Mesothelial cell of epicardium (in vitro differentiated cells): ENCODE data around the gene CXXC4. TPM values are rescaled to one million over a fixed set of nuclear protein-coding genes. Genes with fewer than 3 reads are reported as not detected.

Experiments
- DNase-seq, 2 experiments: peaks; one replicate each; pipeline ENCODE4 v3.0.0; 2021; ENCODE audit warnings: low spot score in 2 of 2; ENCODE audit not compliant: unreplicated experiment in 2 of 2
- H3K27ac Mint-ChIP-seq: 2 replicates; pipeline ENCODE4 v1.8.0; 2021; ENCODE audit warnings: mixed read lengths
- H3K27me3 Mint-ChIP-seq: 2 replicates; pipeline ENCODE4 v1.8.0; 2021; ENCODE audit warnings: low read depth, mixed read lengths
- H3K36me3 Mint-ChIP-seq: 2 replicates; pipeline ENCODE4 v1.8.0; 2021; ENCODE audit warnings: mixed read lengths
- H3K4me1 Mint-ChIP-seq: 2 replicates; pipeline ENCODE4 v1.8.0; 2021; ENCODE audit warnings: mixed read lengths
- H3K4me3 Mint-ChIP-seq: 2 replicates; pipeline ENCODE4 v1.8.0; 2021; ENCODE audit warnings: mild to moderate bottlenecking, moderate library complexity, mixed read lengths
- H3K9me3 Mint-ChIP-seq: 2 replicates; pipeline ENCODE4 v1.8.0; 2021; ENCODE audit warnings: mixed read lengths
- total RNA-seq: library from RNA; stranded (reverse); gene quantifications from 3 replicates; pipeline ENCODE4 v1.2.1, GENCODE V29; 2021
- TF ChIP-seq, protein P1 (sequence below): fragments of 200-600 bp; sonication (generic); IDR thresholded peaks from one replicate; pipeline ENCODE4 v1.5.0; 2021; ENCODE audit warnings: antibody characterized with exemption; ENCODE audit not compliant: unreplicated experiment

Gene CXXC4
- total RNA-seq, 1 donor from 2014 or later: 5.0 TPM

DNA sequence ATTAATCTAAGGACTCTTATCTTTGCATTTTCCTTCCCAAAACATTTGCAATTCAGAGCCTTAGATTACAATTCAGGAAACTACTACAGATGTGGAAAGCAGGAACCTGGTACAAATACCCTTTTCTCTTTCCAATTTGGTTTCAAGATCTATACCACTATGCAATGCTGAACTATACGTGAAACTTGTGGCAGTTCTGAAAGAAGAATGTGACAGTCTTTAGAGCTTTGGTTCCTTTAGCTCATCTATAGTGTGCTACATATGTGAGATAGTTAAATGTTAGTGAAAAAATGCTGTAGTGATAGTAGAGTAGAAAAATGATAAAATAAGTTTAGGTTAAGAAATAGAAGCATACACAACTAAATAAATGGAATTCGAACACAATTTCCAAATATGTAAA, 50.0 kb downstream of the CXXC4 start:
- H3K4me3 Mint-ChIP-seq: no peak overlapping the region
- peaks cover 5% of the 10 kb centered on the region for H3K4me1 Mint-ChIP-seq

DNA sequence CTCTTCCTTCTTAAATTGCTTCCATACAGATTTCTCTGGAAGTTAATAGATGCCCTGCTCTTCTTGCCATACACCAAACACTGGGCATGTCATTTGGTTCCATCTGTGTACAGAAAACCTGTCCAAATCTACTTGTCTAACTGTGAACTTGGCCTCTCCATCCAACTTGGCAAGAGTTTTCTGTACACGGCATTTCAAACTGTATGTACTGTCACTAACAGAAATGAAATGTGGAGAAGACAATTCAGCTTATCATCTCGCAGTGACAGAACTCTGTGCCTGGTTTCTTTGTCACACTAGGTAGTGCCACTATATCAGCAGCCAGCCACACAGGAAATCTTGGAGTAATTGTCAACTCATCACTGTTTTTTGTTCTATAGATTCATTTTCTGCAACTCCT, 58.2 kb downstream of the CXXC4 start:
- H3K27ac Mint-ChIP-seq: no peak overlapping the region
- DNase-seq: no peak
- H3K36me3 Mint-ChIP-seq: no peaks in the 10 kb centered on the region
- no peaks in the 10 kb centered on the region for H3K9me3 Mint-ChIP-seq
- no peaks in the 10 kb centered on the region for H3K4me1 Mint-ChIP-seq
- TF ChIP-seq, protein P1, sequence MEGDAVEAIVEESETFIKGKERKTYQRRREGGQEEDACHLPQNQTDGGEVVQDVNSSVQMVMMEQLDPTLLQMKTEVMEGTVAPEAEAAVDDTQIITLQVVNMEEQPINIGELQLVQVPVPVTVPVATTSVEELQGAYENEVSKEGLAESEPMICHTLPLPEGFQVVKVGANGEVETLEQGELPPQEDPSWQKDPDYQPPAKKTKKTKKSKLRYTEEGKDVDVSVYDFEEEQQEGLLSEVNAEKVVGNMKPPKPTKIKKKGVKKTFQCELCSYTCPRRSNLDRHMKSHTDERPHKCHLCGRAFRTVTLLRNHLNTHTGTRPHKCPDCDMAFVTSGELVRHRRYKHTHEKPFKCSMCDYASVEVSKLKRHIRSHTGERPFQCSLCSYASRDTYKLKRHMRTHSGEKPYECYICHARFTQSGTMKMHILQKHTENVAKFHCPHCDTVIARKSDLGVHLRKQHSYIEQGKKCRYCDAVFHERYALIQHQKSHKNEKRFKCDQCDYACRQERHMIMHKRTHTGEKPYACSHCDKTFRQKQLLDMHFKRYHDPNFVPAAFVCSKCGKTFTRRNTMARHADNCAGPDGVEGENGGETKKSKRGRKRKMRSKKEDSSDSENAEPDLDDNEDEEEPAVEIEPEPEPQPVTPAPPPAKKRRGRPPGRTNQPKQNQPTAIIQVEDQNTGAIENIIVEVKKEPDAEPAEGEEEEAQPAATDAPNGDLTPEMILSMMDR: no peak
- H3K4me3 Mint-ChIP-seq: no peak overlapping the region
- no peaks in the 10 kb centered on the region for H3K27me3 Mint-ChIP-seq

More for the DNA sequence above, 50.0 kb downstream of the CXXC4 start:
- H3K27ac Mint-ChIP-seq: no peak overlapping the region
- H3K9me3 Mint-ChIP-seq: no peaks in the 10 kb centered on the region
- H3K36me3 Mint-ChIP-seq: no peaks in the 10 kb centered on the region
- TF ChIP-seq, protein P1: no peak
- no peaks in the 10 kb centered on the region for H3K27me3 Mint-ChIP-seq
- no peak for DNase-seq

DNA sequence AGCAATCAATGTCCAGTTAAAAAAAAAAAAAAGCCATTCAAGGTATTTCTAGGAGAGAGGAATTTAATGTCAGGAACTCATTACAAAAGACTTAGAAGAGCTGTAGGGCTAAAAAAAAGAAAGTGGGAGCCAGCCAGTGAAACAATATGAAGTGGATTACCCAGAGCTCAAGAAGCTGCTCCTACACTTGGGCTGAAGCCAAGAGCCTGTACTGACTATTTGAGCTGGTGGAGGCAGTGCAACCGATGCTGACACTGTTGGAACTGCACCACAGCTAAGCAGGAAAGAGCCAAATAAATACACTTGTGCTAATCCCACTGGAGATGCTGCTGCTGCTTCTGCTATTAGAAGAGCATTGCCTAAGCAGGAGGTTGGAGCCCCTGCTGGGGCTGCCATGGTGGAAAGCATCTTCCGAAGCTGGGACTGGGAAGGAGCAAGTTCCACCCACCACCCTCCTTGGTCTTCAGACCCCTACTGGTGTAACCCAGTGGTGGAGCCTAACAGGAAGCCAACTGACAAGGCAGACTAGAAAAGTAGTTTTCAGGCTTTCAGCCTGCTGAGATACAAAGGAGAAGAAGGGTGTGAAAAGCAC, 65.4 kb downstream of the CXXC4 start:
- TF ChIP-seq, protein P1: no peak
- H3K9me3 Mint-ChIP-seq: peaks cover 15% of the 10 kb centered on the region
- no peak overlapping the region for H3K27ac Mint-ChIP-seq
- no peaks in the 10 kb centered on the region for H3K27me3 Mint-ChIP-seq
- peaks cover 11% of the 10 kb centered on the region for H3K4me1 Mint-ChIP-seq
- no peaks in the 10 kb centered on the region for H3K36me3 Mint-ChIP-seq
- DNase-seq: no peak
- no peak overlapping the region for H3K4me3 Mint-ChIP-seq

DNA sequence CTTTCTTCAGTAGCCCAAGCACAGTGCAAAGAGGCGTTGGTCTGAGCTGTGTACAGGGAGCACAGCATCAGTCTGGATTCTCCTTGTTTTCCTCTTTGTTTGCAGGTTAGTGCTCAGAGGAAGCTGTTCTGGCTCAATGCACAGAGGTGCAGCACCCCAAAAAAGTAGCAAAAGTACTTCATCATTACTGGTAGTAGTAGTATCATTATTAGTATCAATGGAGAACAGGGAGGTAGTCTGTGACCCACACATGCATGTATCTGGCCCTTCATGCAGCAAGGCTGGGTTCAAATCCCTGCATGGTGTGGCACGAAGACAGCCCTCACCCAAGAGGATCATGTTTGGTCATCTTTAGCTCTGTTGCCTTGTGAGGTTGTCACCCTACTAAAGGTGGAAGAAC, 68.7 kb downstream of the CXXC4 start:
- Mint-ChIP-seq H3K27ac (no peak overlapping the region), H3K9me3 (peaks cover 15% of the 10 kb centered on the region), H3K27me3 (no peaks in the 10 kb centered on the region), H3K4me1 (peaks cover 19% of the 10 kb centered on the region), H3K4me3 (no peak overlapping the region), H3K36me3 (no peaks in the 10 kb centered on the region)
- DNase-seq: no peak
- TF ChIP-seq, protein P1: no peak

DNA sequence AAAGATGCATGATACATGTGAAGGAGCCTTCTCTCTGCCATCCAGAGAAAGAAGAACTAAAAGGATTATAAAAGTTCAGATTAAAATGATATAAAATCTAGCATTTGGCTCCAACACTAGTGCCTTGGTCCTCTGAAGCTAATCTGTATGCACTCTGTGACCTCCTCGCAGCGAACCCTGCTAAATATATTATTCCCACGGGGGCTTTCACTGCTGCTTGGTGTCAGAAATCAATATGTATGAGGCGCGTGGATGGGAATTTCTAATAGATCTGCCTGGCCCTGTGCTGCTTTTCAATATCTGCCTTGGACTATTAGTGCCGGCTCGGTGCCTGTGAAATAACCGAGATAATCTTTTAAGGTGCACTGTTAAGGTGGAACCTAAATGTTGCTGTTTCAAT, 69.7 kb downstream of the CXXC4 start:
- H3K9me3 Mint-ChIP-seq: peaks cover 15% of the 10 kb centered on the region
- H3K4me3 Mint-ChIP-seq: peak overlapping the region; percentile 53
- H3K27ac Mint-ChIP-seq: no peak overlapping the region
- H3K36me3 Mint-ChIP-seq: no peaks in the 10 kb centered on the region
- no peak for DNase-seq
- no peaks in the 10 kb centered on the region for H3K27me3 Mint-ChIP-seq
- peaks cover 29% of the 10 kb centered on the region for H3K4me1 Mint-ChIP-seq
- TF ChIP-seq, protein P1: no peak
